ENCODE measurements around the gene NTRK2.

DNA sequence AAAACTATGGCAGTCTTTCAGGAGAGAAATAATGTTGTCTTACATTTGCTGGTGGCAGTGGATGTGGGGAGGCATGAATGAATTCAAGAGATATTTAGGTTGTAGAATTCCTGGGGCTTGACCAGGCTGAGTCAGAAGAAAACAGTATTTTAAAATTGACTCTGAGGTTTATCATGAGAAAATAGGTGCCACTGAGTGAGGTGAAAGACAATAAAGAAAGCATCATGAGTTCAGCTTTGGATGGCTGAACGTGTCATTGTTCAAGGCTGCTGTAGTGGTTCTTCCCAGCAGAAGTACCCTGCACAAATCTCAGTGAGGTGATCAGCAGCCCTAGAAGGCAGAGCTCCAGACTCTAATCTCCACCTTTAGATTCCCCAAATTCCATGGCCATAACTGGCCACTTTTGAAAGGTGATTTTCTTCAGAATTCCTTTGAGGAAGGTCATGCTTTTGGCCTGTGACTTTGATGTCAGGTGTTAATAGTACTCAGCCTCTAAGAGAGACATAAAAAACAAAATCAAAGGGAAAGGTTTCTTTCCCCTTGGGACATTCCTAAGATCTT lies 395.4 kb downstream of the NTRK2 start:
- no peak for TF ChIP-seq SREBF2 (IDR thresholded peaks at IDR 0.05; ENCODE audit: low read length)
- TF ChIP-seq MTA2 (IDR thresholded peaks at IDR 0.05; ENCODE audit: low read depth) = no peak
- TF ChIP-seq ETV6 (conservative IDR thresholded peaks at IDR 0.05 in 1 of 2, IDR thresholded peaks at IDR 0.05 in 1 of 2; ENCODE audit: borderline replicate concordance in 1 of 2, low read depth in 1 of 2) = no peak
